Spleen (tissue), 11 donors: ENCODE results near the gene PIGU. TPM values are rescaled to one million over a fixed set of nuclear protein-coding genes. Genes with fewer than 3 reads are reported as not detected.

Experiments
- polyA plus RNA-seq, 3 donors: library from polyadenylated mRNA; stranded (reverse); fragments of 200-250 nt; gene quantifications; one replicate each; pipeline ENCODE4 v1.2.1, GENCODE V29; 2013
- small RNA-seq, 4 donors: library from RNA; depleted of rRNA; stranded (forward); fragments of <200 nt; gene quantifications; one replicate each; pipeline ENCODE3, GENCODE V24; 2016
- total RNA-seq, 7 donors: library from RNA; depleted of rRNA in 3 of 7; stranded (reverse); fragments of >200 nt in 3 of 7; fragmentation: NEBNext Ultra II Directional in 4 of 7; extraction: Animal tissue kit (Norgen Biotek cat#: 25700) in 4 of 7; gene quantifications; one replicate each; pipeline versions ENCODE4 v1.1.0 to v1.2.1, GENCODE V29; 2016 to 2021
- donor health status: healthy with polysubstance abuse.
- donor health status: DM: no; HTN: no; CAD: no; lungs with moderate emphysema.
- donor health status: DM: no; HTN: no; CAD: no.
- donor health status: Bipolar disorder and iron deficiency.
- donor health status: healthy.
- donor health status: DM: no; HTN: no; CAD: no.
- donor health status: DM: yes; HTN: yes; CAD: no.

Gene PIGU
- total and polyA plus RNA-seq, 10 donors: 10.0 to 20.4 (median 14.5) TPM

Small RNA genes lying within 50 kb of the gene (small RNA-seq; reads per million reads assigned to genes)
- 0 reads per million in 4 donors for gene AL118520.1
- gene RF00019: 0 reads per million in 4 donors

Other genes with a start within 250 kb of the PIGU start
- 100 to 1,000 TPM in 3 of 7 donors, 10 to 100 TPM in 4; 72.0 to 209 (median 91.9) TPM for gene DYNLRB1, start 160.7 kb downstream of the PIGU start, total RNA-seq
- gene DYNLRB1, start 160.7 kb downstream of the PIGU start, polyA plus RNA-seq: 100 to 1,000 TPM; 151 to 190 (median 166) TPM
- gene MAP1LC3A, start 118.4 kb downstream of the PIGU start, total RNA-seq: 10 to 100 TPM; 13.0 to 34.0 (median 26.0) TPM
- gene MAP1LC3A, start 118.4 kb downstream of the PIGU start, polyA plus RNA-seq: 10 to 100 TPM; 47.3 to 56.7 (median 54.2) TPM
- 10 to 100 TPM in 1 of 7 donors, 1 to 10 TPM in 6; 4.8 to 10.6 (median 7.4) TPM for gene TP53INP2, start 27.3 kb upstream of the PIGU start, total RNA-seq
- 1 to 10 TPM; 2.0 to 3.0 (median 2.6) TPM for gene TP53INP2, start 27.3 kb upstream of the PIGU start, polyA plus RNA-seq
- 10 to 100 TPM; 24.0 to 32.8 (median 28.5) TPM for gene NCOA6, start 148.6 kb upstream of the PIGU start, total RNA-seq
- gene NCOA6, start 148.6 kb upstream of the PIGU start, polyA plus RNA-seq: 10 to 100 TPM; 13.6 to 19.4 (median 16.2) TPM
- 10 to 100 TPM in 6 of 7 donors, 1 to 10 TPM in 1; 9.7 to 22.1 (median 13.0) TPM for gene GGT7, start 195.8 kb upstream of the PIGU start, total RNA-seq
- gene GGT7, start 195.8 kb upstream of the PIGU start, polyA plus RNA-seq: 10 to 100 TPM in 1 of 3 donors, 1 to 10 TPM in 2; 4.3 to 11.4 (median 5.7) TPM
- gene ACSS2, start 199.5 kb upstream of the PIGU start, total RNA-seq: 10 to 100 TPM; 23.2 to 43.6 (median 33.2) TPM
- gene ACSS2, start 199.5 kb upstream of the PIGU start, polyA plus RNA-seq: 10 to 100 TPM in 2 of 3 donors, 1 to 10 TPM in 1; 8.9 to 20.3 (median 15.6) TPM